Chondrocyte (in vitro differentiated cells): Measurements from ENCODE around the gene KLHDC10. TPM values are rescaled to one million over a fixed set of nuclear protein-coding genes. Genes with fewer than 3 reads are reported as not detected.

Experiments used
- DNase-seq: peaks from one replicate; pipeline ENCODE4 v3.0.0; 2021; ENCODE audit warnings: mixed read lengths, low spot score
- H3K27ac Mint-ChIP-seq: one replicate; pipeline ENCODE4 v1.8.0; 2021; ENCODE audit warnings: mild to moderate bottlenecking, moderate library complexity, mixed read lengths; ENCODE audit not compliant: unreplicated experiment
- H3K27me3 Mint-ChIP-seq: 2 replicates; pipeline ENCODE4 v1.8.0; 2021; ENCODE audit warnings: low read depth, mixed read lengths
- H3K36me3 Mint-ChIP-seq: 2 replicates; pipeline ENCODE4 v1.8.0; 2021; ENCODE audit warnings: low read depth, mixed read lengths
- H3K4me1 Mint-ChIP-seq: 2 replicates; pipeline ENCODE4 v1.8.0; 2021; ENCODE audit warnings: low read depth, mild to moderate bottlenecking, mixed read lengths
- H3K4me3 Mint-ChIP-seq: one replicate; pipeline ENCODE4 v1.8.0; 2021; ENCODE audit warnings: mild to moderate bottlenecking, moderate library complexity, mixed read lengths; ENCODE audit not compliant: unreplicated experiment
- H3K9me3 Mint-ChIP-seq: 2 replicates; pipeline ENCODE4 v1.8.0; 2021; ENCODE audit warnings: low read depth, mixed read lengths
- total RNA-seq: library from RNA; stranded (reverse); gene quantifications from 3 replicates; pipeline ENCODE4 v1.2.1, GENCODE V29; 2021
- TF ChIP-seq, protein P1 (sequence below): fragments of 200-600 bp; sonication (generic); IDR thresholded peaks from 2 replicates; pipeline ENCODE4 v1.5.0; 2021; ENCODE audit warnings: antibody characterized with exemption, mild to moderate bottlenecking, moderate library complexity

KLHDC10 gene
- total RNA-seq, 1 donor from 2014 or later, result 28.0 TPM

DNA sequence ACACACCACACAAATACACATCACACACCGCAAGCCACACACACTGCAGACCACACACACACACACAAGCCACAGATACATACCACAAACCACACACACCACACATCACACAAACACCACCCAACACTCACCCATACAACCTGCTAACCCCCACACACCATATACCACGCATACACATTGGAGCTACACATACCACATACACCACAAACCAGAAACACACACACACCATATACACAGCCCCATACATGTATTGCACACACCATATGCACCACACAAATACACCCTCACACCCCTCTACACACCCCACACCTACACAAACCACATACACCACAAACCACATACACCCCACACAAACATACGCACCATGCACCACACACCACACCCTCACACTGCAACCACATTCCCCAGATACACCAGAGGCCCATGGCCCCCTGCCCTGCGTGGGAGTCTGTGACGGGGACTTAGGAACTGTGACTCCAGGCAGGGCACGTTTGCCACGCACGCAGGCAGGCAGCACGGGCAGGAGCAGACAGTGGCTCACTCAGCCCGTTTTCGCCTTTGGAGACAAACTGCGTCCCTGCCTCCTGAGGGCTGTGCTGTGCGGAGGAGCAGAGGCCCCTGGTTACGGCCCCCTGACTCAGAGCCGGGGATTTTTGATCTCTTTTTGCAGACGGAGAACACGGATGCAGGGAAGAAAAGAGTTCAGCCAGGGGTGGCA, 82.3 kb downstream of the KLHDC10 start:
- Mint-ChIP-seq H3K4me1 (peaks cover 11% of the 10 kb centered on the region), H3K36me3 (peaks cover 6% of the 10 kb centered on the region), H3K27me3 (no peaks in the 10 kb centered on the region), H3K9me3 (no peaks in the 10 kb centered on the region), H3K4me3 (no peak overlapping the region), H3K27ac (no peak overlapping the region)
- no peak for DNase-seq
- TF ChIP-seq, protein P1, sequence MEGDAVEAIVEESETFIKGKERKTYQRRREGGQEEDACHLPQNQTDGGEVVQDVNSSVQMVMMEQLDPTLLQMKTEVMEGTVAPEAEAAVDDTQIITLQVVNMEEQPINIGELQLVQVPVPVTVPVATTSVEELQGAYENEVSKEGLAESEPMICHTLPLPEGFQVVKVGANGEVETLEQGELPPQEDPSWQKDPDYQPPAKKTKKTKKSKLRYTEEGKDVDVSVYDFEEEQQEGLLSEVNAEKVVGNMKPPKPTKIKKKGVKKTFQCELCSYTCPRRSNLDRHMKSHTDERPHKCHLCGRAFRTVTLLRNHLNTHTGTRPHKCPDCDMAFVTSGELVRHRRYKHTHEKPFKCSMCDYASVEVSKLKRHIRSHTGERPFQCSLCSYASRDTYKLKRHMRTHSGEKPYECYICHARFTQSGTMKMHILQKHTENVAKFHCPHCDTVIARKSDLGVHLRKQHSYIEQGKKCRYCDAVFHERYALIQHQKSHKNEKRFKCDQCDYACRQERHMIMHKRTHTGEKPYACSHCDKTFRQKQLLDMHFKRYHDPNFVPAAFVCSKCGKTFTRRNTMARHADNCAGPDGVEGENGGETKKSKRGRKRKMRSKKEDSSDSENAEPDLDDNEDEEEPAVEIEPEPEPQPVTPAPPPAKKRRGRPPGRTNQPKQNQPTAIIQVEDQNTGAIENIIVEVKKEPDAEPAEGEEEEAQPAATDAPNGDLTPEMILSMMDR, result no peak

DNA sequence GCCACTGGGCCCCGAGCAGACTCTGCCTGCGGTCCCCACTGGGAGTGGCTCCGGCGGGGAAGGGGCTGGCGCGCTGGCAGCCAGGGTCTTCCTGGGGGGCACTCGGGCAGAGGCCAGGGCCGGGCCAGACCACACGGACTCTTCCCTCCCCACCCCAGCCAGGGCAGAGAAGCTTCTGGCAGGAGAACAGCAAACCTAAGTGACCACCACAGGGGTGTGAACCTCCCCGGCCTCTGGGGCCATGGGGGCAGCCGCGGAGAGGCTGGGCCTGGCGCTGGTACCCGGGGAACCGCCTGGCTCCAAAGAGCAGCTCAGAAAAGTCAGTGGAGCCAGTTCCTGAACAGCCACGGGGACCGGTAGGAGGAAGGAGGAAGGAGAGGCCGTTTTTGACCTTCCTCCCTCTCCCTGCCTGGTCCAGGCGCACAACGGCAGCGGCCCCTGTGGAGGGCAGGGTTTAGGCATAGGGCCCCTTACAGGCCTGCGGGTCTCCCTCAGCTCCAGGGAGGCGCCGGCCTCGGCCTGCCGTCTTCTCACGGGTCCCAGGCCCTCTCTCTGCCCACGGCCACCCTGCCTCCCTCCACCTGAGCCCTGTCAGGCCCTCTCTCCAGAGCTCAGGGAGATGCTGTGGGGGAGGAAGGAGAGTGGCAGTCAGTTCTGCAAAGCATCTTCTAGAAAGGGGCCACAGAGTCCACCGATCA, 83.0 kb downstream of the KLHDC10 start:
- H3K27ac Mint-ChIP-seq, result no peak overlapping the region
- H3K27me3 Mint-ChIP-seq, result no peaks in the 10 kb centered on the region
- H3K4me1 Mint-ChIP-seq, result peaks cover 11% of the 10 kb centered on the region
- H3K4me3 Mint-ChIP-seq, result no peak overlapping the region
- no peaks in the 10 kb centered on the region for H3K9me3 Mint-ChIP-seq
- TF ChIP-seq, protein P1, result no peak
- peaks cover 11% of the 10 kb centered on the region for H3K36me3 Mint-ChIP-seq
- no peak for DNase-seq

DNA sequence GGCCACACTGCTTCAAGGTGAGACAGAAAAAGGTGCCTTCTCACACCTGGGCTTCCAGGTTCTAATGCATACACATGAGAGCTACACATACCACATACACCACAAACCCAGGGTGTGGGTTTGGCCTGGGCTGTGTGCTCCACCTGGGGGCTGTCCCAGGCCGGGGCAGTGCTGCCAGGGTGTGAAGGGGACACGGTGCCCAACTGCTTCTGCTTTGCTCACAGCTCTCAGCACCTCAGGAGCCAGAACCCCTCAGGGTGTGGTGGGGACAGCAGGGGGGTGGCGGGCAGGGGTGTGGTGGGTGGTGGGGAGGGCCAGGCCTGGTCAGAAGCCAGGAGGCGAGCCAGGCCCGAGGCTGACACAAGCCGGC, 83.8 kb downstream of the KLHDC10 start:
- no peak for DNase-seq
- TF ChIP-seq, protein P1, result no peak
- Mint-ChIP-seq H3K9me3 (no peaks in the 10 kb centered on the region), H3K27me3 (no peaks in the 10 kb centered on the region), H3K36me3 (peaks cover 14% of the 10 kb centered on the region), H3K4me3 (no peak overlapping the region), H3K27ac (no peak overlapping the region), H3K4me1 (peaks cover 5% of the 10 kb centered on the region)

DNA sequence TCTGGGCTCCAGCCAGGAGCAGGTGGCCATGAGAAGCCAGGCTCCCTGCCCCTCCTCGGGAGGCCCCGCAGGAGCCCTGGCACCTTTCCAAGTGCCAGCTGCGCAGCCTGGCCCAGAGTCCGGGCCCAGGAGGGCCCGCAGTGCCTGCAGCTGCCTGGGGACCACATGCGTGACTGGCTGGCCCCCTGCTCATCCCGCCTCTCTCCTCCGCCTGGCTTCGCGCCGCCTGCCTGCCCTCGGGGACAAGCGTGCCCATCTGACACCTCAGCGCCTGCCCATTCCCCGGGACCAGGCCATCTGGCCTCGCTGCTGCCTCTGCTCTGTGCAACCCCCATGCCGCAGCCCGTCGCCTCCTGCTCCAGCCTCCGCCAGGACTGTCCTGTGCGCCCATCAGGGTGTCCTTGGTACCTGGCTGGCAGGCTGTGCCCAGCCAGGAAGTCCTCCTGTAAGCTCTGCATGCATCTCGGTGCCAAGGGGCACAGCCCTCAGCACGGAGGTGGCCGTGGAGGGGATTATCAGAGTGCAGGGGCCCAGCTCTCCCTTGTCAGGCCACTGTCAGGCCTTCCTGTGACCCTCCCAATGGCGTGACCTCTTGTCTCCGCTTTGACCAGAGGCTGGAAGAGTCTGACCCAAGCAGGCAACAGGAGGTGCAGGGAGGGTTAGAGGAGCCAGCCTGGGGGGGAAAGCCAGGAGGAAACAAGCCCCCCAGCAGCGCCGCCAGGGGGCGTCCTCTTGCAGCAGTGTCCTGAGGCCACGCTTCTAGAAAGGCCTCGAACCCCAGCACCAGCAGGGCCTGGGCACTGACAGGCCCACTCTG, 84.4 kb downstream of the KLHDC10 start:
- Mint-ChIP-seq H3K36me3 (peaks cover 18% of the 10 kb centered on the region), H3K4me1 (no peaks in the 10 kb centered on the region), H3K9me3 (no peaks in the 10 kb centered on the region), H3K27me3 (no peaks in the 10 kb centered on the region), H3K27ac (no peak overlapping the region), H3K4me3 (no peak overlapping the region)
- TF ChIP-seq, protein P1, result peak; percentile 36
- DNase-seq, result no peak

DNA sequence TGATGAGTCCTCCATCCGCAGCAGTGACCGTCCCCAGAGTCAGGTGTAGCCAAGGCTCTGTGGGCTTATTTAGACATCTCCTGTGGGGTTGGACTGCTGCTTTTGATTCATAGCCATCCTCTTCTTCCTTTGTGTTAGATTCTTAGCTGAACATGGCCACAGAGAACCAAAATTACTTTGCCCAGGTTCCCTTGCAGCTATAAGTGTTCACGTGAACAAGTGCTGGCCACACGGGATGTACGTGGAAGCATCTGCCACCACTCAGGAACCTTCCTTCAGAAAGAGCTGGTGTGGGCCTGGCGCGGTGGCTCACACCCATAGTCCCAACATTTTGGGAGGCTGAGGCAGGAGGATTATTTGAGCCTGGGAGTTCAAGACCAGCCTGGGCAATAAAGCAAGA, 85.8 kb downstream of the KLHDC10 start:
- Mint-ChIP-seq H3K36me3 (peaks cover 28% of the 10 kb centered on the region), H3K27ac (no peak overlapping the region), H3K4me1 (no peaks in the 10 kb centered on the region), H3K4me3 (no peak overlapping the region), H3K27me3 (no peaks in the 10 kb centered on the region), H3K9me3 (peaks cover 5% of the 10 kb centered on the region)
- no peak for DNase-seq
- TF ChIP-seq, protein P1, result no peak
